ENCODE data around the gene UBE2B.
A peak's percentile ranks its signal among the peaks of the same experiment; 100 is the strongest.
"Not testable (repeated sequence)": the region's sequence is repeated elsewhere in the genome, so short reads cannot be mapped to it uniquely, and the experiment has no call there.

The UBE2B gene

GRCh38 chr5:134355681-134356080 lies 15.7 kb upstream of the UBE2B start:
- Histone ChIP-seq H3K4me3 (no peak overlapping the region), H3K27ac (no peak overlapping the region)
- DNase-seq (ENCODE audit: low spot score) = no peak
- no peak for TF ChIP-seq CTCF (IDR thresholded peaks at IDR 0.05)

DNA sequence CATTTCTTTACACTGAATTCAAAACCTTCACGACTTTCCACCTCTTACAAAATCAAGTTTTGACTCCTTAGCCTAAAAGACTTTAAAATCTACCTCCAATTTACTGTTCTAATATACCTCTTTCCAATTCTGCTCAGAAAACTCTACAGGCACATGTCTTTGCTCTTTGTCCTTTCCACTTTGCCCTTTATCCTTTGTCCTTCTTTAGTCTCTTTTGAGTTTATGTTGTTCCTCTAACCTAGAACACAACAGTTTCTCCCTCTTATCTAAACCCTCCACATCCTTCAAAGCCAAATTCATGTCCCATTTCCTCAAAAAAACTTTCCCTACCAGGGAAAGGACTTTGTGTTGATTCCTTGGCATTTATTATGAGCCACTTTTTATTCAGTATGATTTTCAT lies 5.8 kb upstream of the UBE2B start:
- H3K27ac ChIP-seq = no peak overlapping the region
- DNase-seq (ENCODE audit: low spot score) = no peak
- TF ChIP-seq CTCF (IDR thresholded peaks at IDR 0.05) = no peak
- no peak overlapping the region for H3K4me3 ChIP-seq

- Histone ChIP-seq H3K4me3 (peak overlapping the region; percentile 85), H3K27ac (peak overlapping the region; percentile 97 to 100)
- no peak for DNase-seq (ENCODE audit: low spot score)
- TF ChIP-seq CTCF (IDR thresholded peaks at IDR 0.05) = no peak
These were observed 978 bp upstream of the UBE2B start for GRCh38 chr5:134370311-134370870.

GRCh38 chr5:134371834-134372340 lies 518 bp downstream of the UBE2B start:
- Histone ChIP-seq H3K4me3 (peak overlapping the region; percentile 85), H3K27ac (peak overlapping the region; percentile 97 to 100)
- peak; percentile 79 for DNase-seq (ENCODE audit: low spot score)
- TF ChIP-seq CTCF (IDR thresholded peaks at IDR 0.05) = no peak

- DNase-seq (ENCODE audit: low spot score); H3K27ac ChIP-seq: not testable (repeated sequence)
- peak overlapping the region; percentile 85 for H3K4me3 ChIP-seq
These were observed 2.3 kb downstream of the UBE2B start for GRCh38 chr5:134373633-134374032.

DNA sequence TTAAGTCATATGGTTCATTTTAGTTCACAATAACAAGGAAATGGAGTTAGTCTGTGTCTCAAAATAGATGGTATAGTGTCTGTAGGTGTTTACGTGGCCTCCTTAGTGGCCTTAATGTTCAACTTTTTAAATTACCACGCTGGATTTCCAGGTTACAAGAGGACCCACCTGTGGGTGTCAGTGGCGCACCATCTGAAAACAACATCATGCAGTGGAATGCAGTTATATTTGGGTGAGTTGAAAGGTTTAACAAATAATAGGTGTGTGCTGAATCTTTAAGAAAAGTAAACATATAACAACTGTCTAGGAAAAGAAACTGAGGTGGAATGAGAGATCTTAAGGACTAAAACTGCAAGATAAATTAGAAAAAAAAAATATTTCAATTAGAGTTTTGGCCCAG lies 2.9 kb downstream of the UBE2B start:
- TF ChIP-seq CTCF (IDR thresholded peaks at IDR 0.05) = no peak
- peak overlapping the region; percentile 27 for H3K4me3 ChIP-seq
- no peak for DNase-seq (ENCODE audit: low spot score)
- H3K27ac ChIP-seq = no peak overlapping the region

GRCh38 chr5:134380346-134380745 lies 9.0 kb downstream of the UBE2B start:
- no peak for DNase-seq (ENCODE audit: low spot score)
- Histone ChIP-seq H3K4me3 (no peak overlapping the region), H3K27ac (no peak overlapping the region)
- no peak for TF ChIP-seq CTCF (IDR thresholded peaks at IDR 0.05)

GRCh38 chr5:134382204-134382603 lies 10.8 kb downstream of the UBE2B start:
- H3K4me3 ChIP-seq; H3K27ac ChIP-seq; DNase-seq (ENCODE audit: low spot score): not testable (repeated sequence)

Measured in coronary artery (tissue), 2 donors.